Retinal pigment epithelial cell (primary cell): ENCODE data around the gene CHCHD6.
"Not testable (repeated sequence)": the region's sequence is repeated elsewhere in the genome, so short reads cannot be mapped to it uniquely, and the experiment has no call there.

Experiments
- DNase-seq: peaks from one replicate; pipeline ENCODE4 v3.0.0-alpha.2; 2010; ENCODE audit warnings: low read depth
- H3K4me3 ChIP-seq: 2 replicates; pipeline ENCODE4 v1.5.1; 2011; ENCODE audit warnings: mild to moderate bottlenecking, low read length, control low read depth, moderate library complexity
- CTCF ChIP-seq: conservative IDR thresholded peaks from 2 replicates; pipeline ENCODE4 v1.5.1; 2011; ENCODE audit warnings: low read depth, low read length, control low read depth, inconsistent platforms

Gene CHCHD6

DNA sequence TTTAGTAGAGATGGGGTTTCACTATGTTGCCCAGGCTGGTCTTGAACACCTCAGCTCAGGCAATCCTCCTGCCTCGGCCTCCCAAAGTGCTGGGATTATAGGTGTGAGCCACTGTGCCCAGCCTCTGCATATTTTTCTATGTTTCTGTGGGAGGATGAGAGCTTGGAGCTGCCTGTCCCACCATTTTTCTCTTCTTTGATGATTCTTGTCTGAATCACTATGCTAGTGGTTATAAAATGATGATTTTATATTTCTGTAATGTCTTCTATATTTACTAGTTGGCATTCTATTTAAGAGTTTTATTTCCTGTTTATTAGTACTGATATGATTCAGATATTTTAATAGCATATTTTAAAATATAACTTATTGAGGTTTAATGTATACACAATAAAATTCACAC lies 69.7 kb downstream of the CHCHD6 start:
- no peak overlapping the region for H3K4me3 ChIP-seq
- no peak for DNase-seq
- no peak for TF ChIP-seq CTCF

- no peak overlapping the region for H3K4me3 ChIP-seq
- DNase-seq, result no peak
- no peak for TF ChIP-seq CTCF
Measured at GRCh38 chr3:126777366-126777765, 73.3 kb downstream of the CHCHD6 start.

GRCh38 chr3:126780666-126781065 lies 76.6 kb downstream of the CHCHD6 start:
- no peak for TF ChIP-seq CTCF
- no peak overlapping the region for H3K4me3 ChIP-seq
- no peak for DNase-seq

- TF ChIP-seq CTCF, result no peak
- DNase-seq, result no peak
- no peak overlapping the region for H3K4me3 ChIP-seq
Measured at GRCh38 chr3:126781406-126781805, 77.4 kb downstream of the CHCHD6 start.

GRCh38 chr3:126781889-126782491 lies 78.0 kb downstream of the CHCHD6 start:
- no peak for DNase-seq
- H3K4me3 ChIP-seq, result no peak overlapping the region
- TF ChIP-seq CTCF, result no peak

DNA sequence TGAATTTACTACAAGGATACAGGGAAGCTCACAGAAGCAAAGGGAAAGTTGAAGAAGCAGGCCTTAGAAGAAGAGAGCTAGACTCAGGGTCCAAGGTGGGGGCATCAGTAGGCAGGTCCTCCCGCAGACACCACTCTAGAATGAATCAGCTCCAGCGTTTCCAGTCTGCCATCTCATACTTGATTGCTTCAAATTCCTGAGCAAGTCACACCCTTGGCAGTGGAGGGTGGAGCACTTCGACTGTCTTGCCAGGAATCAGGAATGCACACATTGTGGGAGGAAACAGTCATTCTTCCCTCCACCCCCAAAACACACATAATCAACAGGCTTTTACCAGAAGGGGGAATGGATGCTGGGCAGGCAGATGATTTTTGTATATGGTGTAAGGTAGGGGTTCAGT lies 78.5 kb downstream of the CHCHD6 start:
- no peak for TF ChIP-seq CTCF
- peak; percentile 62 for DNase-seq
- no peak overlapping the region for H3K4me3 ChIP-seq

DNA sequence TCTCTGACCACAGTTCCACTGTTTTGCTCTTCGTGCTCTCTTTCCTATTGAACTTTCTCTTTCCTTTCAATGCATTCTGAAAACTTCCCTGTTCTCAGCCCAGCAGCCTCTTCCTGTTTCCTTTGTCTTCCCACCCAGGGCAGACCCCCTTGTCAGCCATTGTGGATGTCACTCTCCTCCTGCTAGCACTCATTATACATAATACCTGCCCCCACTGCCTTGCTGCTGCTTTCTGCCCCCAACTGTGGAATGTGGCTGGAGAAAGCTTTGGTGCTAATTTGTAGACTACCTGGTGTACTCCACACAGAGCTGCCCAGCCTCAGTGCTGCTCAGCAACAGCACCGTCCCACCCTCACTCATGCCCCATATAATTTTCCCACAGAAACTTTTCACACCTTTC lies 80.2 kb downstream of the CHCHD6 start:
- no peak overlapping the region for H3K4me3 ChIP-seq
- DNase-seq, result no peak
- no peak for TF ChIP-seq CTCF

- H3K4me3 ChIP-seq, DNase-seq: not testable (repeated sequence)
Measured at GRCh38 chr3:126791320-126791719, 87.3 kb downstream of the CHCHD6 start.
